Mesodermal cell (in vitro differentiated cells): ENCODE data around the gene SUN2.

ENCODE experiments used
- H3K27ac ChIP-seq: 2 replicates; pipeline ENCODE4 v1.7.0; 2013; ENCODE audit warnings: mild to moderate bottlenecking, low read depth, low read length, moderate library complexity; ENCODE audit not compliant: severe bottlenecking
- H3K36me3 ChIP-seq: 2 replicates; pipeline ENCODE4 v1.7.1; 2013; ENCODE audit warnings: mild to moderate bottlenecking, low read length, moderate library complexity; ENCODE audit not compliant: control insufficient read depth, insufficient read depth
- H3K4me1 ChIP-seq: one replicate; pipeline ENCODE4 v1.7.1; 2013; ENCODE audit warnings: mild to moderate bottlenecking, low read length; ENCODE audit not compliant: insufficient read depth, control insufficient read depth, poor library complexity, severe bottlenecking
- H3K4me3 ChIP-seq: 2 replicates; pipeline ENCODE4 v1.7.0; 2013; ENCODE audit warnings: low read length, control low read depth, mild to moderate bottlenecking; ENCODE audit not compliant: insufficient read depth, poor library complexity, severe bottlenecking; ENCODE audit errors: extremely low read depth
- H3K9me3 ChIP-seq: 2 replicates; pipeline ENCODE4 v1.7.1; 2013; ENCODE audit warnings: mild to moderate bottlenecking, low read length, moderate library complexity; ENCODE audit not compliant: control insufficient read depth
- WGBS, 2 experiments: methylation state at CpG; one replicate each; pipeline ENCODE4 v1.1.5; 2013; ENCODE audit warnings: missing lambda C conversion rate in 2 of 2; ENCODE audit not compliant: insufficient coverage in 2 of 2; 5-methylcytosine and 5-hydroxymethylcytosine counted together

Gene SUN2

GRCh38 chr22:38733724-38734381 lies 21.9 kb downstream of the SUN2 start:
- Histone ChIP-seq H3K9me3 (no peaks in the 10 kb centered on the region), H3K4me3 (no peak overlapping the region), H3K36me3 (peaks cover 88% of the 10 kb centered on the region), H3K4me1 (peaks cover 6% of the 10 kb centered on the region), H3K27ac (peak overlapping the region; percentile 5)
- WGBS, 2 experiments = 92 to 100% methylated on average over 5 to 7 of the region's 8 CpGs

GRCh38 chr22:38733329-38733723 lies 22.5 kb downstream of the SUN2 start:
- no peak overlapping the region for H3K27ac ChIP-seq
- no peak overlapping the region for H3K4me3 ChIP-seq
- WGBS, 2 experiments = 69 to 90% methylated on average over 1 to 4 of the region's 4 CpGs
- no peaks in the 10 kb centered on the region for H3K9me3 ChIP-seq
- peaks cover 88% of the 10 kb centered on the region for H3K36me3 ChIP-seq
- peaks cover 6% of the 10 kb centered on the region for H3K4me1 ChIP-seq

DNA sequence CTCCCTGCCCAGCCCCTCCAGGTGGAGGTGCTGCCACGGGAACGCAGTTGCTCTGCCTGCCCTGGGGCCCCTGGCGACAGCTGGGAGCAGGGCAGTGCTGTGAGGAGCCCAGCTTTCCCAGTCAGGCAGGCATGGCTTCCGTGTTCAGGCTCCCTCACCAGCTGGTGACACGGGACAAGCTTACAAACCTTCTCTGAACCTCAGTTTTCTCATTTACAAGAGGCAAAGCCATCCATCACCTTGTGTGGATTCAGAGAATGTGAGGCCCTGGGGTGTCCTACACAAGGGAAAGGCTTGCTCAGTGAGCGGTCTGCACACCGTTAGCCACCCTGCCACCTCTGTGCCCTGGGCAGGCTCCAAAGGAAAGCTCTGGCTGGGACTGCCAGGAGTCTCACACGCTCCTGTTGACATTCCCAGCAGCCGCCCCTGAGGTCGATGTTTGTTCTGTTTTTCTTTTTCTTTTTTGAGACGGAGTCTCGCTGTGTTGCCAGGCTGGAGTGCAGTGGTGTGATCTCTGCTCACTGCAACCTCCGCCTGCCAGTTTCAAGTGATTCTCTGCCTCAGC lies 23.5 kb downstream of the SUN2 start:
- Histone ChIP-seq H3K4me1 (peaks cover 4% of the 10 kb centered on the region), H3K9me3 (no peaks in the 10 kb centered on the region), H3K36me3 (peaks cover 88% of the 10 kb centered on the region), H3K27ac (no peak overlapping the region), H3K4me3 (no peak overlapping the region)
- 91 to 99% methylated on average over 10 to 12 of the region's 13 CpGs for WGBS, 2 experiments

DNA sequence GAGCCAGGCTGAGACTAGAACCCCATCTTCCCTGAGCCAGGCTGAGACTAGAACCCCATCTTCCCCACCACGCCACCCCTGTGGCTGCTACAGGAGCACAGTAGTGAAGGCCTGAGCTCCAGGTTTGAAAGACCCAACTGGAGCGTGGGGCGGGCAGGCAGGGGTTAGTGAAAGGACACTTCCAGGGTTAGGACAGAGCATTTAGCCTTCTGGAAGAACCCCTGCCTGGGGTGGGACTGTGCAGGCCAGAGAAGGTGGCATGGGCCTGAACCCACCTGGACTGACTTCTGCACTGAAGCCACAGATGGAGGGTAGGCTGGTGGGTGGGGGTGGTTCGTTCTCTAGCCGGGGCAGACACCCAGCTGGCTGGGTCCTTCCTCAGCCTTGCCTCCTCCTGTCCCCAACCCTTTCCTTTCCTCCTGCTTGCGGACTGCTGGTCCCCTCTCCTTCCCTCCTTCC lies 24.1 kb downstream of the SUN2 start:
- no peak overlapping the region for H3K4me3 ChIP-seq

GRCh38 chr22:38730411-38730871 lies 25.4 kb downstream of the SUN2 start:
- H3K36me3 ChIP-seq = peaks cover 88% of the 10 kb centered on the region

More for the DNA sequence above, 24.1 kb downstream of the SUN2 start:
- H3K4me1 ChIP-seq = peaks cover 3% of the 10 kb centered on the region
- no peak overlapping the region for H3K27ac ChIP-seq
- WGBS, 2 experiments = 92 to 98% methylated on average over 2 to 5 of the region's 6 CpGs
- peaks cover 88% of the 10 kb centered on the region for H3K36me3 ChIP-seq
- H3K9me3 ChIP-seq = no peaks in the 10 kb centered on the region

GRCh38 chr22:38729946-38730345 lies 25.9 kb downstream of the SUN2 start:
- Histone ChIP-seq H3K36me3 (peaks cover 89% of the 10 kb centered on the region), H3K9me3 (no peaks in the 10 kb centered on the region), H3K4me3 (no peak overlapping the region), H3K4me1 (peaks cover 3% of the 10 kb centered on the region), H3K27ac (no peak overlapping the region)
- WGBS, 2 experiments = 85 to 96% methylated on average over 5 of the region's 6 CpGs

More at GRCh38 chr22:38730411-38730871, 25.4 kb downstream of the SUN2 start:
- no peaks in the 10 kb centered on the region for H3K9me3 ChIP-seq
- peaks cover 3% of the 10 kb centered on the region for H3K4me1 ChIP-seq
- no peak overlapping the region for H3K4me3 ChIP-seq
- H3K27ac ChIP-seq = no peak overlapping the region
- WGBS, 2 experiments = 92 to 96% methylated on average over 7 to 8 of the region's 13 CpGs

DNA sequence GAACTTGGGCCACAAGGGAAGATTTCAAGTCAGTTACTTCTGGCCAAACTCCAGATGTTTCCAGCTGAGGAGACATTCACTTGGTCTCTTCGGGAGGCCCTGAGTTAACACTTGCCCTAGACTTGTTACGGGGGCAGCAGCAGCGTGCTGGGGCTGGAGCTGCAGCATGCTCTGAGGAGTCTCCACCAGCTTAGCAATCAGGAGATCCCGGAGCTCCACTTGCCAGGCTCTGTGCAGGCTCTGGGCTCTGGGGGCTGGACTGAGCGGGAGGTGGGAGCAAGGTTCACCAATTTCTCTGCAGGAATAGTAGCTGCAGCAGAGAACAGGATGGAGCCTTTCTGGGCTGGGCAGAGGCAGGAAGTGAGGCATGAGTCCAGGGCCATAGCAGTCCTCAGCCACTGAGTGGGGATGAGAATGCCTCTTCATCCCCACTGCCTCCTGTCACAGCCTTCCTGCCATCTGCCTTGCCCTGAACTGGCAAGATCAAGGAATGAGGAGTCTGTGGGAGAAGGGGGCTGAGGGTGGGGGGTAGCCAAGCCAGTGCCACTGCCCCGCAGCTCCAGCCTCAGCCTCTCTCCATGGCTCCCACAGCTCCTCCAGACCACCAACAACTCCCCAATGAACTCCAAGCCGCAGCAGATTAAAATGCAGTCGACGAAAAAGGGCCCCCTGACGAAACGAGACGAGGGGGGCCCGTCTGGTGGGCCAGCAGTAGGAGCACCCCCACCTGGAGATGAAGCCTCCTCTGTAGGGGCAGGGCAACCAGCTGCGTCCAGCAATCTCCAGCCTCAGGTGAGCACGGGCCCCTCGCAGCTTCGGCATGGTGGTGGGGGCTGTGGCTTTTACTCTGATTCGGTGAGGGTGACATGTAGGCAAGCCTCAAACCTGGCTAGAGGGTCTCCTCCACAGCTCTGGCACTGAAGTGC lies 26.7 kb downstream of the SUN2 start:
- Histone ChIP-seq H3K4me1 (no peaks in the 10 kb centered on the region), H3K27ac (no peak overlapping the region), H3K36me3 (peaks cover 89% of the 10 kb centered on the region), H3K9me3 (no peaks in the 10 kb centered on the region), H3K4me3 (no peak overlapping the region)
- WGBS, 2 experiments = 97% methylated on average over 10 to 16 of the region's 18 CpGs

GRCh38 chr22:38727530-38728451 lies 28.0 kb downstream of the SUN2 start:
- WGBS, 2 experiments = 97 to 99% methylated on average over 12 to 13 of the region's 15 CpGs
- H3K27ac ChIP-seq = no peak overlapping the region
- peaks cover 88% of the 10 kb centered on the region for H3K36me3 ChIP-seq
- H3K4me1 ChIP-seq = no peaks in the 10 kb centered on the region
- H3K4me3 ChIP-seq = no peak overlapping the region
- no peaks in the 10 kb centered on the region for H3K9me3 ChIP-seq

GRCh38 chr22:38727123-38727522 lies 28.7 kb downstream of the SUN2 start:
- Histone ChIP-seq H3K9me3 (no peaks in the 10 kb centered on the region), H3K27ac (no peak overlapping the region), H3K36me3 (peaks cover 95% of the 10 kb centered on the region), H3K4me3 (no peak overlapping the region), H3K4me1 (no peaks in the 10 kb centered on the region)
- 89 to 92% methylated on average over 10 to 12 of the region's 12 CpGs for WGBS, 2 experiments
